ENCODE results near the gene AGO3.

The AGO3 gene

DNA sequence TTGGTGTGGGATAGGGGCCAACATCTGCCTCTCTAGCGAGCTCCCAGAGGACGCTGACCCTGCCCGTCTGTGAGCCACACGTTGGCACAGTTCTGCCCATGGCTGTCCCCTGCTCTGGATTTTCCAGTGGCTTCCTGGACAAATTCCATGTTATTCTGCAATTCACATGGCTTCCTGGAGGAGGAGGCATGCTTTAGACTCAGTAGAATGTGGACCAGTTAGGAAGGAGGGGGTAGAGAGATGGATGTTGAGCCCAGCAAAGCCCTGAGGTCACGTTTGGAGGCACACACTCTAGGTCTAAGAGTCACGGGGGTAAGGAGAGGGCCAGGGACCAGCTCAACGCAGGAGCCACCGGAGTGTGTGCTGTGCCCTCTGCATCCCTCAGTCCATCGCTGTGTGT lies 181.9 kb downstream of the AGO3 start:
- no peak overlapping the region for H3K27ac ChIP-seq
- no peak for DNase-seq (ENCODE audit: low spot score)
- TF ChIP-seq, protein P1, sequence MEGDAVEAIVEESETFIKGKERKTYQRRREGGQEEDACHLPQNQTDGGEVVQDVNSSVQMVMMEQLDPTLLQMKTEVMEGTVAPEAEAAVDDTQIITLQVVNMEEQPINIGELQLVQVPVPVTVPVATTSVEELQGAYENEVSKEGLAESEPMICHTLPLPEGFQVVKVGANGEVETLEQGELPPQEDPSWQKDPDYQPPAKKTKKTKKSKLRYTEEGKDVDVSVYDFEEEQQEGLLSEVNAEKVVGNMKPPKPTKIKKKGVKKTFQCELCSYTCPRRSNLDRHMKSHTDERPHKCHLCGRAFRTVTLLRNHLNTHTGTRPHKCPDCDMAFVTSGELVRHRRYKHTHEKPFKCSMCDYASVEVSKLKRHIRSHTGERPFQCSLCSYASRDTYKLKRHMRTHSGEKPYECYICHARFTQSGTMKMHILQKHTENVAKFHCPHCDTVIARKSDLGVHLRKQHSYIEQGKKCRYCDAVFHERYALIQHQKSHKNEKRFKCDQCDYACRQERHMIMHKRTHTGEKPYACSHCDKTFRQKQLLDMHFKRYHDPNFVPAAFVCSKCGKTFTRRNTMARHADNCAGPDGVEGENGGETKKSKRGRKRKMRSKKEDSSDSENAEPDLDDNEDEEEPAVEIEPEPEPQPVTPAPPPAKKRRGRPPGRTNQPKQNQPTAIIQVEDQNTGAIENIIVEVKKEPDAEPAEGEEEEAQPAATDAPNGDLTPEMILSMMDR (IDR thresholded peaks at IDR 0.05) = no peak
- H3K4me3 ChIP-seq = no peak overlapping the region

DNA sequence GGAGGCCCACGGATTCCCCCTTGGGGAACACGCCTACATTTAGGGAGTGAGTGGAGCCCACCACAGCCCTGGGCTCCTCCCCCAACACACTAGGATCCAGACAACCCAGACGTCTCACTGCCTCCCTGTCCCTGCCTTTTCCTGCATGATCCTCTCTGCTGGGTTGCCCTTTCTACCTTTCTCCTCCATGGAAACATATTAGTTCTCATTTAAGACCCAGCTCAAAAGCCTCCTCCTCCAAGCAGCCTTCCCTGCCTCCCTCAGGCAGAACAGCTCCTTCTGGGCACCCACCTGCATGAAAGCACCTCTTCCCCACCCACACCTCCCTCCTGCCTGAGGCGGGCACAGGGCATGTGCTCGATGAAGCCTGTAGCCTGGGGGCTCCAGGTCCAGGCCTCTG lies 183.5 kb downstream of the AGO3 start:
- no peak overlapping the region for H3K4me3 ChIP-seq
- H3K27ac ChIP-seq = peak overlapping the region; percentile 88 to 92
- TF ChIP-seq, protein P1 (IDR thresholded peaks at IDR 0.05) = no peak
- no peak for DNase-seq (ENCODE audit: low spot score)

DNA sequence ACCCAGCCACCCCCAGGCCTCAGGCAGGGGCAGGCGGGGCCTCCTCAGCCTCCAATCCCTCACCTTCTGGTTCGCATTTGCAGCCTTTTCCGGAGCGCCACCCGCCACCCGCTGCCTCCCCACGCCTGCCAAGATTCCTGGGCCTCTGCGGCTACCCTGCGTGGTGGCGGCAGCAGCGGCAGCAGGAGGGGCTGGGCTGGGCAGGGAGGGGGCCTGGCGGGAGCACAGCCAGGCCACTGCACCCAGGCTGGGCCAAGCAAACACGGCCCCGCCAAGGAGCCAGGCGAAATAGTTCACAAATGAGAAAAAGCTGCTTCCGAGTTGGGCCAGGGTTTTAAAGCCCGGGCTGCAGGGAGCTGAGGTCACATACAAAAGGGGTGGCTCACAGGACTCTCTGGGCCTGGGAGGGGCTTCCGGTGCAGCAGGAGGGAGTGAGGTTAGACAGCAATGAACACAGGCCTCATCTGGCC lies 184.3 kb downstream of the AGO3 start:
- peak; percentile 88 for DNase-seq (ENCODE audit: low spot score)
- peak overlapping the region; percentile 4 for H3K4me3 ChIP-seq
- TF ChIP-seq, protein P1 (IDR thresholded peaks at IDR 0.05) = no peak
- H3K27ac ChIP-seq = peak overlapping the region; percentile 88 to 92

DNA sequence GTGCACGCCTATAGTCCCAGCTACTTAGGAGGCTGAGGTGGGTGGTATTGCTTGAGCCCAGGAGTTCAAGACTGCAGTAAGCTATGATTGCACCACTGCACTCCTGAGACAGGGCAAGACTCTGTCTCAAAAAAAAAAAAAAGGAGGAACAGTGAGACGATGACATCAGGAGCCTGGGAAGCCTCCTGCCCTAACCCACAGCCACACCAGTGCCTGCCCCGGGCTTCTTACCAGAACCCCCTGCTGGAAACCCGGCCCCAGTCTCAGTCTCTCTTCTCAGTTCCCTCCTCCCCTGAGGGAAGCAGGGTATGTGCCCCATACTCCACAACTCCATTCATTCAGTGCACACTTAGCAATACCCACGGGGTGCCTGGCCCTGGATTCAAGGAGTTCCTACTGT lies 185.0 kb downstream of the AGO3 start:
- Histone ChIP-seq H3K27ac (peak overlapping the region; percentile 88 to 92), H3K4me3 (no peak overlapping the region)
- no peak for DNase-seq (ENCODE audit: low spot score)
- TF ChIP-seq, protein P1 (IDR thresholded peaks at IDR 0.05) = no peak

DNA sequence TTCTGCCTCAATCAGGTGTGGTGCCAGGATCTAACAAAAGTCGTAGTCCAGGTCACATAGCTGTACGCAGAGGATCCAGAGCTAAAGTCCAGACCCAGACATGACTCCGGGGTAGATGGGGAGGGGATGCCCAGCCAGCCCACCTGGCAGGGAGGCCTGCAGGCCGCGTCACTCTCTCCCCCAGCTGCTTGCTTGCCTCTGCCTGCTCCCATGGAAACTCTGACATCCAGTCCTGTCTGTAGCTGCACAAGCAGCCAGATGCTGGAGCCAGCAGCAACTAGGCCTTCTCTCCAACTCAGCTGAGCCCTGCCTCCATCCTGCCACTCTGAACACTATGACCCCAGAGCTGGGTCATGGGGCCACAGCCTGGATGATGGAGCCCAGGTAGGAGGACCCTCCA lies 186.0 kb downstream of the AGO3 start:
- H3K27ac ChIP-seq = peak overlapping the region; percentile 88 to 92
- no peak overlapping the region for H3K4me3 ChIP-seq
- DNase-seq (ENCODE audit: low spot score) = no peak
- TF ChIP-seq, protein P1 (IDR thresholded peaks at IDR 0.05) = no peak

DNA sequence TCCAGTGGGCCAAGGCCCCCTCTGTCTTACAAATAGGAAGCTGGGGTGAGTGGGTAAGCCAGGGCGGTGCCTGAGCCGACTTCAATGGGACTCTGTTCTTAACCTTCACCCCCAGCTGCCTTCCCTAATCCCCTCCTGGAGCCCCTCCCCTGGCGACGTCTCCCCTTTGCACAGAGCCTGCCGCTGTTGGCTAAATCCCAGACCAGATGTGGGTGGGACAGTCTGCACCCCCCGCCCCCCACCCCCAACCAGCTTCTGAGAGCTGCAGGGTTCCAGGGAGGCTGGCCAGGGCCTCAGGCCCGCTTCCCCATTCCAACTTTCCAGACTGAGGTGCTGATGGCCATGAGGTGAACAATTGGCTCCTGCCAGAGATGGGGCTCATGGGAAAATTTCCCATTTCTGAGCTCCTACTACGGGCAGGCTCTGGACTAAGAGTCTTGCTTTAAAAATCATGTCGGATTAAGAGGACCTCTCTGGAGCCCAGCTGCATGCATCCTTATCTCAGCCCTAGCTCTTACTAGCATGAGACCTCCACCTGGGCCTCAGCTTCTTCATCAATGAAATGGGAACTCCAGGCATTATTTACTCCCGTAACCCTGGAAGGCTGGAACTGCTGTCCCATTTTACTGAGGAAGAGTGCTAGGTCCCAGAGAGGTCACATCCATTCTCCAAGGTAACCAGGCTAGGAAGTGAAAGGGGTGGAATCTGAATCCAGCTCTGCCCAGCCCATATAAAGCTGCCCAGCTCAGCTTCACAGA lies 187.7 kb downstream of the AGO3 start:
- TF ChIP-seq, protein P1 (IDR thresholded peaks at IDR 0.05) = no peak
- no peak overlapping the region for H3K4me3 ChIP-seq
- H3K27ac ChIP-seq = peak overlapping the region; percentile 88 to 92
- DNase-seq (ENCODE audit: low spot score) = no peak

DNA sequence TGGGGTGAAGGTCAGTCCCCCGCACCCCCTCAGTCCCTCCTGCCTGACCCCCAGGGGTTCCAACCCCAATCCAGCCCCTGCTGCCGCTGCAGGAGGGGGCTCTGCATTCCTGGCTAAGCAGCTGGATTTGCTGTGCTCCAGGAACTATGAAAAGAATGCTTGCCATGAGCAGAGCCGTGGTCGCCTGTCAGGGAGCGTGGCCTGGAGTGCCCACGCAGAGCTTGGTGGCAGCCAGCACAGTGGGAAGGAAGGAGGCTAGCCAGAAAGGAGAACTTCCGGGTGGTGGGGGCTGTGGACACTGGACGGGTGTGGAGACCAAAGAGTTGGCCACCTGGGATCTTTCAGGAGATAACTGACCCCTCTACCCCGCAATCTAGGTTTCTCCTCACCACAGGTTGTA lies 188.6 kb downstream of the AGO3 start:
- Histone ChIP-seq H3K27ac (peak overlapping the region; percentile 57 to 88), H3K4me3 (no peak overlapping the region)
- TF ChIP-seq, protein P1 (IDR thresholded peaks at IDR 0.05) = no peak
- DNase-seq (ENCODE audit: low spot score) = no peak

All from coronary artery (tissue), 2 donors.